ENCODE results near the gene TBX10.
"Not testable (repeated sequence)": the region's sequence is repeated elsewhere in the genome, so short reads cannot be mapped to it uniquely, and the experiment has no call there.

TBX10 gene

GRCh38 chr11:67599149-67599548 lies 40.4 kb downstream of the TBX10 start:
- TF ChIP-seq, protein P1, sequence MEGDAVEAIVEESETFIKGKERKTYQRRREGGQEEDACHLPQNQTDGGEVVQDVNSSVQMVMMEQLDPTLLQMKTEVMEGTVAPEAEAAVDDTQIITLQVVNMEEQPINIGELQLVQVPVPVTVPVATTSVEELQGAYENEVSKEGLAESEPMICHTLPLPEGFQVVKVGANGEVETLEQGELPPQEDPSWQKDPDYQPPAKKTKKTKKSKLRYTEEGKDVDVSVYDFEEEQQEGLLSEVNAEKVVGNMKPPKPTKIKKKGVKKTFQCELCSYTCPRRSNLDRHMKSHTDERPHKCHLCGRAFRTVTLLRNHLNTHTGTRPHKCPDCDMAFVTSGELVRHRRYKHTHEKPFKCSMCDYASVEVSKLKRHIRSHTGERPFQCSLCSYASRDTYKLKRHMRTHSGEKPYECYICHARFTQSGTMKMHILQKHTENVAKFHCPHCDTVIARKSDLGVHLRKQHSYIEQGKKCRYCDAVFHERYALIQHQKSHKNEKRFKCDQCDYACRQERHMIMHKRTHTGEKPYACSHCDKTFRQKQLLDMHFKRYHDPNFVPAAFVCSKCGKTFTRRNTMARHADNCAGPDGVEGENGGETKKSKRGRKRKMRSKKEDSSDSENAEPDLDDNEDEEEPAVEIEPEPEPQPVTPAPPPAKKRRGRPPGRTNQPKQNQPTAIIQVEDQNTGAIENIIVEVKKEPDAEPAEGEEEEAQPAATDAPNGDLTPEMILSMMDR (IDR thresholded peaks at IDR 0.05; ENCODE audit: low read depth, low read length, missing control alignments), result no peak
- Histone ChIP-seq H3K36me3 (replicated peaks) (no peaks in the 10 kb centered on the region), H3K27me3 (replicated peaks) (peaks cover 2% of the 10 kb centered on the region), H3K27ac (no peak overlapping the region), H3K4me3 (ENCODE audit: low read depth, low read length) (no peak overlapping the region)
- DNase-seq, result no peak
- in situ Hi-C loops (cut with HindIII; ENCODE audit: low pct_ligation_motif_present, low sequenced_read_pairs), result no loop called here

DNA sequence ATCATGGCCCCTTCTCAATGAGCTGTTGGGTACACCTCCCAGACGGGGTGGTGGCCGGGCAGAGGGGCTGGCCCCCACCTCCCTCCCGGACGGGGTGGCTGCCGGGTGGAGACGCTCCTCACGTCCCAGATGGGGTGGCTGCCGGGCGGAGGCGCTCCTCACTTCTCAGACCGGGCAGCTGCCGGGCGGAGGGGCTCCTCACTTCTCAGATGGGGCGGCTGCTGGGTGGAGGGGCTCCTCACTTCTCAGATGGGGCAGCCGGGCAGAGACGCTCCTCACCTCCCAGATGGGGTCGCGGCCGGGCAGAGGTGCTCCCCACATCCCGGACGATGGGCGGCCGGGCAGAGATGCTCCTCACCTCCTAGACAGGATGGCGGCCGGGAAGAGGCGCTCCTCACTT lies 41.6 kb downstream of the TBX10 start:
- in situ Hi-C loops (cut with HindIII; ENCODE audit: low pct_ligation_motif_present, low sequenced_read_pairs); H3K4me3 ChIP-seq (ENCODE audit: low read depth, low read length); DNase-seq; H3K27ac ChIP-seq; H3K36me3 ChIP-seq (replicated peaks); H3K27me3 ChIP-seq (replicated peaks): not testable (repeated sequence)

- H3K4me3 ChIP-seq (ENCODE audit: low read depth, low read length); DNase-seq; H3K27me3 ChIP-seq (replicated peaks); in situ Hi-C loops (cut with HindIII; ENCODE audit: low pct_ligation_motif_present, low sequenced_read_pairs); H3K36me3 ChIP-seq (replicated peaks); H3K27ac ChIP-seq: not testable (repeated sequence)
Measured at GRCh38 chr11:67597458-67597857, 42.1 kb downstream of the TBX10 start.

- H3K4me3 ChIP-seq (ENCODE audit: low read depth, low read length), result no peak overlapping the region
- in situ Hi-C loops (cut with HindIII; ENCODE audit: low pct_ligation_motif_present, low sequenced_read_pairs), result no loop called here
Measured at GRCh38 chr11:67596753-67597300, 42.7 kb downstream of the TBX10 start.

DNA sequence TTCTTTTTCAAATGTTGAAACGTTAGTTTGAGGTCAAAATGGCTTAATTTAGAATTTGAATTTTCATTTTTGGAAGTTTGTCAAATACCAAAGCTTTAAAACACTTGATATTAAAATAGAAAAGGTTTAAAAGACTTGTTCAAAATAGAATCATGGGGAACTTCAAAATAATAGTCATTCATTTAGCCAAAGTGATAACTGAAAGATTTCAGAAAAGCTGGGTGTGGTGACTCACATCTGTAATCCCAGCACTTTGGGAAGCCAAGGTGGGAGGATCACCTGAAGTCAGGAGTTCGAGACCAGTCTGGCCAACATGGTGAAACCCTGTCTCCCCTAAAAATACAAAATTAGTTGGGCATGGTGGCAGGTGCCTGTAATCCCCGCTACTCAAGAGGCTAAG lies 45.1 kb downstream of the TBX10 start:
- Histone ChIP-seq H3K4me3 (ENCODE audit: low read depth, low read length) (no peak overlapping the region), H3K36me3 (replicated peaks) (no peaks in the 10 kb centered on the region)
- in situ Hi-C loops (cut with HindIII; ENCODE audit: low pct_ligation_motif_present, low sequenced_read_pairs), result no loop called here

More at GRCh38 chr11:67596753-67597300, 42.7 kb downstream of the TBX10 start:
- TF ChIP-seq, protein P1 (IDR thresholded peaks at IDR 0.05; ENCODE audit: low read depth, low read length, missing control alignments), result no peak
- Histone ChIP-seq H3K27me3 (replicated peaks) (peaks cover 2% of the 10 kb centered on the region), H3K27ac (no peak overlapping the region), H3K36me3 (replicated peaks) (no peaks in the 10 kb centered on the region)
- no peak for DNase-seq

DNA sequence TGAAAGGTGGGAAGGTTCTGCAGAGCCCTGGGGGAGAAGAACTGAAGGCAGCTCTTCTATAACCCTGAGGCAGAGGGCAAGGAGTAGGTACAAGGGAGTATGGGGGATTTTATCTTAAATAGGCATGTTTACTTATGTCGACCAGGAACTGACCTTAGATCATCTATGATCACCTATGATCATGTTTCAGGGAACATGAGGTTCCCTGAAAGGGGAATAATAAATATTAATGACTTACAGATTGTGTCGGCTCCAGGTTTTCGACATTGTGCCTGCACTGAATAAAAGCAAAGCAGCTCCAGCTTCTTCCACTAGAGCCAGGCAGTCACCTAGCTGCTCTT lies 46.0 kb downstream of the TBX10 start:
- TF ChIP-seq, protein P1 (IDR thresholded peaks at IDR 0.05; ENCODE audit: low read depth, low read length, missing control alignments), result no peak
- in situ Hi-C loops (cut with HindIII; ENCODE audit: low pct_ligation_motif_present, low sequenced_read_pairs), result no loop called here
- Histone ChIP-seq H3K36me3 (replicated peaks) (peaks cover under 1% of the 10 kb centered on the region), H3K27me3 (replicated peaks) (no peaks in the 10 kb centered on the region), H3K27ac (no peak overlapping the region), H3K4me3 (ENCODE audit: low read depth, low read length) (no peak overlapping the region)
- DNase-seq, result no peak

More for the DNA sequence above, 45.1 kb downstream of the TBX10 start:
- Histone ChIP-seq H3K27me3 (replicated peaks) (no peaks in the 10 kb centered on the region), H3K27ac (no peak overlapping the region)
- DNase-seq, result no peak
- TF ChIP-seq, protein P1 (IDR thresholded peaks at IDR 0.05; ENCODE audit: low read depth, low read length, missing control alignments), result no peak

DNA sequence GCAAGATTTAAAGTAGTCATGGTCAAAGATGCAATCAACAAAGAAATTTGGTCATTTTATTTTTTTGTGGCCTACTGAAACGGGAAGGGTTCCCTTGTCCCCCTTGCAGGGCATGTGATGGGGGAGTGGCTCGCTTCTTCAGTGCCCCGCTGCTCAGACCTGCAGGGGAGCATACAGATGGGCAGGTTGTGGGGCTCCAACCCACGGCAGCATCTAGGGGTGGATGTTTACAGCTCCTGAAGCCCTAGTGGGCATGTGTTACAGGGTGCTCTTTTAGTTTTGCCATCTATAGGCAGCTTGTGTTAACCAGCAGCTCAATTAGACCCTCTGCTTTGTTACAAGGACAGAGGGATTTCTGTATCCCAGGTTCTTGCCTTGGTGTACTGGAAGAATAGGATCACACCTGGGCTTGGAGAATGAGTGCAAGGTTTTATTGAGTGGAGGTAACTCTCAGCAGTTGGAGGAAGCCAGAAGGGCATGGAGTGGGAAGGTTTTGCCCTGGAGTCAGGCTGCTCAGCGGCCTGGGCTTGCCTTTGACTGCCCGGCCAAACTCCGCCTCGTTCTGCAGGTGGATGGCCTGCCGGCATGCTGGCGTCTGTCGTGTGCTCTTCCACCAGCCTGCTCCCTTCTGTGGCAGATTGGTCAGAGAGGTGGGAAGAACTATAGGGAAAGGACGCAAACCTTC lies 46.5 kb downstream of the TBX10 start:
- in situ Hi-C loops (cut with HindIII; ENCODE audit: low pct_ligation_motif_present, low sequenced_read_pairs), result no loop called here

GRCh38 chr11:67588899-67589415 lies 50.6 kb downstream of the TBX10 start:
- H3K27ac ChIP-seq; H3K4me3 ChIP-seq (ENCODE audit: low read depth, low read length); H3K27me3 ChIP-seq (replicated peaks); in situ Hi-C loops (cut with HindIII; ENCODE audit: low pct_ligation_motif_present, low sequenced_read_pairs); DNase-seq: not testable (repeated sequence)
- H3K36me3 ChIP-seq (replicated peaks), result peaks cover 33% of the 10 kb centered on the region

More for the DNA sequence above, 46.5 kb downstream of the TBX10 start:
- no peak for DNase-seq
- TF ChIP-seq, protein P1 (IDR thresholded peaks at IDR 0.05; ENCODE audit: low read depth, low read length, missing control alignments), result no peak
- H3K27ac ChIP-seq, result no peak overlapping the region
- peaks cover 6% of the 10 kb centered on the region for H3K36me3 ChIP-seq (replicated peaks)
- no peak overlapping the region for H3K4me3 ChIP-seq (ENCODE audit: low read depth, low read length)
- H3K27me3 ChIP-seq (replicated peaks), result no peaks in the 10 kb centered on the region
